ENCODE measurements around the gene AATK.
A peak's percentile ranks its signal among the peaks of the same experiment; 100 is the strongest.

AATK gene

GRCh38 chr17:81166033-81166492 lies at the start of gene AATK:
TSS of gene AATK (minus strand) at chr17:81166221. CDS start at chr17:81165992, 229 bp downstream.
- DNase-seq (ENCODE audit: low spot score) = no peak

DNA sequence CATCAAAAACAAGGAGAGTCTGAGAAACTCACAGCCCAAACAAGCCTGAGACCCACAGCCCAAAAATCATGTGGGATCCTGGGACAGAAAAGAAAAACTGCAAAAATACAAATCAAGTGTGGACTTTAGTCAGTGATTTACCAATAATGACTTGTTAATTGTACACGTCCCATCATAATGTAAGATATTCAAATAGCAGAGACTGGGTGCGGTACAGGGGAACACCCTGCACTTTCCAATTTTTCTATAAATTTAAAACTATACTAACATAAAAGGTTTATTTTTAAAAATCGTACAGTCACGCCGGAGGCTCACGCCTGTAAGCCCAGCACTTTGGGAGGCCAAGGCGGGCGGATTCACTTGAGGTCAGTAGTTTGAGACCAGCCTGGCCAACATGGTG lies 48.0 kb upstream of the AATK start:
- DNase-seq (ENCODE audit: low spot score) = no peak

DNA sequence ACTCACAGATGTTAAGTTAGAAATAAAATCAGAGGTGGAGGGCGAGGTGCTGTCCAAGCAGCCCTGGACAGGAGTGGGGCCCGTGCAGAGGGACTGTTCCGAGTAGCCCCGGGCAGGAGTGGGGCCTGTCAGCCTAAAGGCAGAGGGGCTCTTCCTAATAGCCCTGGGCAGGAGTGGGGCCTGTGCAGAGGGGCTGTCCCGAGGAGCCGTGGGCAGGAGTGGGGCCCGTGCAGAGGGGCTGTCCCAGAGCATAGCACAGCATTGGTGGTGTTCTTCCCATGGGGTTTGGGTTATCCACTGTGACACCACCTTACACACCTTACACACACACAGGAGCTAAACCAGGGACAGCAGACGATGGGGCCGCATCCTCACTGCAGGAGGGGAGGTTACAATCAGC lies 46.3 kb upstream of the AATK start:
- DNase-seq (ENCODE audit: low spot score) = no peak

- DNase-seq (ENCODE audit: low spot score) = no peak
Measured at GRCh38 chr17:81210868-81211267, 44.8 kb upstream of the AATK start.

- DNase-seq (ENCODE audit: low spot score) = no peak
Measured at GRCh38 chr17:81210466-81210865, 44.4 kb upstream of the AATK start.

- no peak for DNase-seq (ENCODE audit: low spot score)
Measured at GRCh38 chr17:81209141-81209540, 43.1 kb upstream of the AATK start.

GRCh38 chr17:81208651-81209050 lies 42.6 kb upstream of the AATK start:
- DNase-seq (ENCODE audit: low spot score) = no peak

DNA sequence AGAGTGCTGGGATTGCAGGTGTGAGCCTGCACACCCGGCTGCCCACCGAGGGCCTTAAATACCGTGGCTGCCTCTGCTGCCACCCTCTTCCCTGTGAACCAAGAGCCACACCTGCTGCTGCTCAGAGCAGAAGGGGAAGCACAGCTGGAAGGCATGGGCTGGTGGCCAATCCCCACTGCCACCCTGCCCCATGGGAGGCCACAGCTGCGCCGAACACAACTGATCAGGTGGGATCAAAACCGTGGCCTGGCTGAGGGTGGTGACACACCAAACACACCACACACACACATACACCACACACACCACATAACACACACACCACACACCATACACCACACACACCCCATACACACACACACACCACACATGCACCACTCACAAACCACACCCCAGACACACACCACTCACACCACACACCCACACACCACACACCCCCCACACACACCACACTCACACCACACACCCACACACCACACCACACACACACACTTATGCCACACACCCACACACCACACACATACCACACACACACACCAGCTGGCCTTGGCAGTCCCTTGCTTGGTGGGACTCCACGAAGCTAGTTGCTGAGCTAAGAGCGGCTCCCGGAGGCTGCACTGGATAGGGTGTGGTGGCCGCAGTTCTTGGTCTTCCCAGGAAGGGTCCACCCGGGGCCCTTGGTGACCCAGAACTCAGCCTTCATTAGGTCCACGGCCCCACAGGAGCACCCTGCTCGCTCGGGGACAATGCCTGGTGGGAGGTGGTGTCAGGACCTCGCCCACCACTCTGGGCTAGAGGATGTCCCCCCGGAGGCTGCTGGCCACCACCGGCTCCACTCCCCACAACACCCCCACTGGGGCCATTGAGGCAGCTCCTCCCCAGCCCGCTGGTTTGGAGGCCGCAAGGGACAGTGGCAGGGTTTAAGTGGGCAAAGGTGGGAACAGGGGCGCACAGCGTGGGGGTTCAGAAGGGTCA lies 41.9 kb upstream of the AATK start:
- no peak for DNase-seq (ENCODE audit: low spot score)

- DNase-seq (ENCODE audit: low spot score) = no peak
Measured at GRCh38 chr17:81206657-81207056, 40.6 kb upstream of the AATK start.

GRCh38 chr17:81206166-81206565 lies 40.1 kb upstream of the AATK start:
- DNase-seq (ENCODE audit: low spot score) = no peak

DNA sequence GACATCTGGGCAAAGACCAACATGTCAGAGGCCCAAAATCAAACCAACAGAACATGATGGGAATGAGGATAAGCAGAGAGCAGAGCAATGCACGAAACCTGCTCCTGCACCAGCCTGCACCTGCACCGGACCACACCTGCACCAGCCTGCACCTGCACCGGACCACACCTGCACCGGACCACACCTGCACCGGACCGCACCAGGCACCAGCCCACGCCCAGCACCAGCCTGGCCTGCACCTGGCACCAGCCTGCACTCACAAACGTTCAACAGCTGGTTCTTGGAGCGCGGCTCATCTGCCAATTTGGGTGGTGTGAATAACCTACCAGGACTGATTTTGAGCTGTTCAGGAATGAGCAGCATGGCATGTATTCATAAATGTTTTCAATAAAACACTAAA lies 38.6 kb upstream of the AATK start:
- DNase-seq (ENCODE audit: low spot score) = no peak

DNA sequence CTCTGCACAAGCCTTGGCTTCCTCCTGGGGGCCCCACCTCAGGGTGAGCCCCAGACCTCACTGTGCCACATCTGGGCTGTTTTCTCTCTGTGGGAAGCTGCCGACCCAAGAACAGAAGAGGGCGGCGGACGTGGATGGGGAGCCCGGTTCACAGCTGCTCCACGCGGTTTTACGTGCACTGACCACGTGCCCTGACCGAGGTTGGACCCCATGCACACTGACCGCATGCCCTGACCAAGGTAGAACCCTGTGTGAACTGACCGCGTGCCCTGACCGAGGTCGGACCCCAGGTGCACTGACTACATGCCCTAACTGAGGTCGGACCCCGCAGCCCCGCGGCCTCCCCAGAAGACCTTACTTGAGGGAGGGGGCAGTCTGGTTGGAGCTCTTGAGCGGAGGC lies 37.1 kb upstream of the AATK start:
- no peak for DNase-seq (ENCODE audit: low spot score)

DNA sequence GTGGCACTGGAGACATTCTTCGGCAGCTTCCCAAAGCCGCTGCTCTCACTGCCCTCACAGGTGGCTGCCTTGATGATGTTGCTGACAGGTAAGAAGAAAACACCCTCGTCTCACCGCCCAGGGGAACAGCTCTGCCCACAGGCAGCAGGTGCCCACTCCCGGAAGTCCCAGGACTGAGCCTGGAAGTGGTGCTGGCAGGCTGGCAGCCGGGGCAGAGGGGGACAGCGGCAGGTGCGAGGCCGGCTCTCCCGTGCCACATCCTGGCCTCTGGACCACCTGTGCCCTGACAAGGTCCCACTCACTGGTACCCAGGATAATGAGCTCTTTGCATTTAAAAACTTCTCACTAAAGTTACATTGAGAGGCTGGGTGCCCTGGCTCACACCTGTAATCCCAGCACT lies 36.3 kb upstream of the AATK start:
- DNase-seq (ENCODE audit: low spot score) = no peak

DNA sequence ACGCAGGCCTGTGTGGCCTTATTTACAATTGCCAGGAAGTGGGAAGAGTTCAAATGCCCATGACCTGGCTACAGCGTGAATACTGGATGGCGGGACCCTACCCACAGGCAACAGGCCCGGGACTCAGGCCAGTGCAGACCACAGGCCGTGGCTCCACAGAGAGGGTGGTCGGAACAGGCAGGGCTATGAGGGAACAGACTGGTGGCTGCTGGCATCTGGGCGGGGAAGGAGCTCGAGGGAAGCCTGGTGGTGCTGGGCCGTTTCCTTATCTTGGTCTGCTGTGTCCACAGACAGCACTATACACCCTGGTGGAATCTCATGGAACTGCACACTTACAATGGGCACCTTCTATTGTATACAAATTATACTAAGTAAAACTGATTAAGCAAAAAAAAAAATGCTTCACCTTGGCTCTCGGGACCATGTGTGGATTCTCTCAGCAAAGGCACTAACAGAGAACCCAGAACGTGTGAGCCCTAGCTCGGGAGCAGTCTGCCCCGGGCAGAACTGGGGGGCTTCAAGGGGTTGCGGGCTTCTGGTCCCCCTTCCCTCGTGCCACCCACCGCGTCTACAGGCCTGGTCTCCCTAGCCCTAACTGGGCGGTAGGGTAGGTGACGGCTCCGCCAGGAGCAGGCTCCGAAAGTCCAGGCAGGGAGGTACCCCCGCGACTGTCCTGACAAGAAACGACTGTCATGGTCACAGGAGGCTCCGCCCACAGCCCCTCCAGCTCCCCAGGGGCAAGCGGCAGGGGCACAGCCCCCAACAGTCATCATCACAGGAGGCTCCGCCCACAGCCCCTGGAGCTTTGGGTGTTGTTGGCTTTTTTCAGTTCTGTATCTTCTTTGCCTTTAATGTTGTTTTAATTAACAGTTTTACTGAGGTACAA lies 34.9 kb upstream of the AATK start:
- peak; percentile 67 for DNase-seq (ENCODE audit: low spot score)

DNA sequence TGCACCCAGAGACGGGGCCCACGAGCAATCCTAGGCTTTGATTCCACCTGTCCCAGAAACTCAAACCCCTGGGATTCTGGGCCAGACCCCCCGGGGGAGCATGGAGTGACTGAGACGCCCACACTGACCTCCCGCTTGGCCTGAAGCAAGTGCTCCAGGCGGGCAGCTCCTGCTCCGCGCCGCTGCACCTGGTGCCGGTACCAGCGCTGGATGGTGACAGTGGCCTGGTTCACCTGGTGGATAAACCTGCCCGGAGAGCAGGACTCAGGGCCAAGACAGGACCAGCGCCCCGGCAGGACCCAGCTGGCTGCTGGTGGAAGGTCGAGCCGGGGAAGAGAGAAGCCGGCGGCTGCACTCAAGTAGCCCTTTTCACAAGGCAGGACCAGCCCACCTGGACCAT lies 34.2 kb upstream of the AATK start:
- DNase-seq (ENCODE audit: low spot score) = no peak

GRCh38 chr17:81199482-81199830 lies 33.4 kb upstream of the AATK start:
- no peak for DNase-seq (ENCODE audit: low spot score)

DNA sequence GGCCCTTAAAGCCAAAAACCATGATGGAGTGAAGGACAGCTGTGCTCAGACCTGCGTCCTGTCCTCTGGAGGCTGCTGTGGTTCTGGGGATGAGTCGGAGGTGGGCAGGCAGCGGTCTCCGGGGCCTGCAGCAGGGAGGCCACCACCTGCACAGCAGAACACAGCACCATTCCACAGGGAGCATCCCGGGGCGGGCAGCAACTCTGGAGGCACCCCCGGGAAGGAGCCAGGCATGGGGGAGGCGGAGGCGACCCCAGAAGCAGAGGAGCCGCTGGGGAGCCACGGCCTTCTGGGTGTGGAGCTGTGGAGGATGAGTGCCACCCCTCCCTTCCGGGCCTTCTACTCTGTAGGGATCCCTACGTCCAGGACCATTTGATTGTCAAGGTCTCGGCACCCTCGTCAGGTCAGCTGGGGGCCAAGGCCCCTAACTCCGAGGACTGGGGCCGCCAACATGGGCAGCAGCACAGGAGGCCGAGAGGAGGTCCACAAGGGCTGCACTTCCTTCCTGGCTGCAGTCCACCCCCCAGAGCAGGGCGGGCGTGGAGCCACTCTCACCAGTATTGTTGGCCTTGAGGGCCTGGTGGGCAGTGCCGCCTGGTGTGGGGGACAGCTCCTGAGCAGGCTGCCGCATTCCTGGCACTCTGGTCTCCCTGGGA lies 32.9 kb upstream of the AATK start:
- no peak for DNase-seq (ENCODE audit: low spot score)

GRCh38 chr17:81197831-81198490 lies 31.9 kb upstream of the AATK start:
- DNase-seq (ENCODE audit: low spot score) = no peak

GRCh38 chr17:81197409-81197795 lies 31.4 kb upstream of the AATK start:
- DNase-seq (ENCODE audit: low spot score) = no peak

- no peak for DNase-seq (ENCODE audit: low spot score)
Measured at GRCh38 chr17:81196505-81197408, 30.7 kb upstream of the AATK start.

All from putamen (tissue), 1 donor.